Measurements from ENCODE around the gene PRKCA. TPM values are rescaled to one million over a fixed set of nuclear protein-coding genes. Genes with fewer than 3 reads are reported as not detected.
A peak's percentile ranks its signal among the peaks of the same experiment; 100 is the strongest.

Gene PRKCA
- total and polyA plus RNA-seq, 12 donors: 1.6 to 27.6 (median 10.5) TPM

- TF ChIP-seq CTCF (IDR thresholded peaks at IDR 0.05): no peak
Observed at GRCh38 chr17:66564992-66565465, 262.6 kb downstream of the PRKCA start.

GRCh38 chr17:66567234-66568170, 265.1 kb downstream of the PRKCA start:
- no peaks in the 10 kb centered on the region for H3K36me3 ChIP-seq
- H3K4me3 ChIP-seq: no peak overlapping the region
- H3K4me1 ChIP-seq: peaks cover 0 to 4% (median 0%) of the 10 kb centered on the region in 9 donors
- H3K9me3 ChIP-seq: no peaks in the 10 kb centered on the region
- ATAC-seq: peak in 7 of 8 donors; percentile 64 to 88 (median 82)
- peak; percentile 72 to 77 for DNase-seq
- no peak overlapping the region for H3K27ac ChIP-seq
- peak; percentile 48 to 89 (median 78) for TF ChIP-seq CTCF (IDR thresholded peaks at IDR 0.05)
- no peaks in the 10 kb centered on the region for H3K27me3 ChIP-seq
- intact Hi-C loops (cut with DNase I): loop anchor here (2.0 to 10.0 kb wide), 10 partner anchors 263 to 365 kb away; partner anchors contain the start of gene PRKCA (in 1 of the 10)
- WGBS, 2 donors: 61 to 62% methylated on average over 15 of the region's 15 CpGs

More at GRCh38 chr17:66564992-66565465, 262.6 kb downstream of the PRKCA start:
- no peak overlapping the region for H3K4me3 ChIP-seq
- intact Hi-C loops (cut with DNase I): loop anchor here in 9 of 10 donors (5.0 to 10.0 kb wide), 7 partner anchors 260 to 363 kb away; partner anchors contain the start of gene PRKCA (in 1 of the 9)
- no peak overlapping the region for H3K27ac ChIP-seq
- H3K9me3 ChIP-seq: peaks cover 0 to 8% (median 0%) of the 10 kb centered on the region in 11 donors
- no peaks in the 10 kb centered on the region for H3K36me3 ChIP-seq
- DNase-seq (no peak), ATAC-seq (no peak)
- peaks cover 0 to 4% (median 0%) of the 10 kb centered on the region in 9 donors for H3K4me1 ChIP-seq
- 83 to 89% methylated on average over 4 of the region's 4 CpGs for WGBS, 2 donors
- no peaks in the 10 kb centered on the region for H3K27me3 ChIP-seq

- H3K4me3 ChIP-seq: no peak overlapping the region
- TF ChIP-seq CTCF (IDR thresholded peaks at IDR 0.05): no peak
- DNase-seq: no peak
- no peaks in the 10 kb centered on the region for H3K9me3 ChIP-seq
- peaks cover 0 to 4% (median 0%) of the 10 kb centered on the region in 9 donors for H3K4me1 ChIP-seq
- WGBS, 2 donors: 93 to 95% methylated on average over 2 of the region's 2 CpGs
- H3K27me3 ChIP-seq: no peaks in the 10 kb centered on the region
- no peak overlapping the region for H3K27ac ChIP-seq
- no peak for ATAC-seq
- intact Hi-C loops (cut with DNase I): loop anchor here (2.0 to 10.0 kb wide), 9 partner anchors 265 to 367 kb away; partner anchors contain the start of gene PRKCA (in 1 of the 10)
- H3K36me3 ChIP-seq: no peaks in the 10 kb centered on the region
Observed at GRCh38 chr17:66569572-66569971, 267.2 kb downstream of the PRKCA start.

GRCh38 chr17:66570447-66571195, 268.2 kb downstream of the PRKCA start:
- Histone ChIP-seq H3K4me1 (peaks cover 0 to 4% (median 0%) of the 10 kb centered on the region in 9 donors), H3K36me3 (no peaks in the 10 kb centered on the region), H3K4me3 (no peak overlapping the region), H3K27me3 (no peaks in the 10 kb centered on the region), H3K27ac (no peak overlapping the region), H3K9me3 (no peaks in the 10 kb centered on the region)
- no peak for TF ChIP-seq CTCF (IDR thresholded peaks at IDR 0.05)
- WGBS, 2 donors: 82 to 84% methylated on average over 9 of the region's 9 CpGs
- DNase-seq (no peak), ATAC-seq (no peak)
- intact Hi-C loops (cut with DNase I): loop anchor here in 2 of 10 donors (10.0 kb wide), 2 partner anchors 64 to 104 kb away; no protein-coding TSS in a partner anchor

Data from heart right ventricle (tissue), 16 donors.